ENCODE data around the gene CCL15.
"Not testable (repeated sequence)": the region's sequence is repeated elsewhere in the genome, so short reads cannot be mapped to it uniquely, and the experiment has no call there.

CCL15 gene

DNA sequence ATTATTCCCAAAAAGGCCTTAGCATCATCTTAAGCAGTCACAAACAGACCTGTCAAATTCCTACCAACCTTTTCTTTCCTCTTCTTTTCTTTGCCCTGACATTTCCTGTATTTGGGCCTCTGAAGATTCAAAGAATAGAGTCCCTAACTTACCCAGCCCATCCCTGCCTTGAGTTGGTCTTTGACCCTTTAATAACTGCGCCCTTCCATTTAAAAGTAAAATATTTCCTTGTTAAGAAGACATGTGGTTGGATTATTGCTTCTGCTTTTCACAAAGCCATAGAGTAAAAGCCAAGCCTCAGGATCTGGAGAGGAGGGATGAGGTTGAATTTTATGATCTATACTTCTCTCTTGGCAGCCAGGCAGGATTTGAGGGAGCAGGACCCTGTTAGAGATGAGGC, 29.6 kb upstream of the CCL15 start:
- DNase-seq (ENCODE audit: extremely low spot score), result no peak

GRCh38 chr17:36027761-36028160, 26.4 kb upstream of the CCL15 start:
- POLR2A ChIA-PET, result no interaction called here
- CTCF ChIA-PET, result no interaction called here
- DNase-seq (ENCODE audit: extremely low spot score), result no peak
- TF ChIP-seq LEF1 (IDR thresholded peaks at IDR 0.05; ENCODE audit: borderline replicate concordance) (no peak), ELF4 (IDR thresholded peaks at IDR 0.05) (no peak), NFRKB (IDR thresholded peaks at IDR 0.05) (no peak)
- TF ChIP-seq, protein P1, sequence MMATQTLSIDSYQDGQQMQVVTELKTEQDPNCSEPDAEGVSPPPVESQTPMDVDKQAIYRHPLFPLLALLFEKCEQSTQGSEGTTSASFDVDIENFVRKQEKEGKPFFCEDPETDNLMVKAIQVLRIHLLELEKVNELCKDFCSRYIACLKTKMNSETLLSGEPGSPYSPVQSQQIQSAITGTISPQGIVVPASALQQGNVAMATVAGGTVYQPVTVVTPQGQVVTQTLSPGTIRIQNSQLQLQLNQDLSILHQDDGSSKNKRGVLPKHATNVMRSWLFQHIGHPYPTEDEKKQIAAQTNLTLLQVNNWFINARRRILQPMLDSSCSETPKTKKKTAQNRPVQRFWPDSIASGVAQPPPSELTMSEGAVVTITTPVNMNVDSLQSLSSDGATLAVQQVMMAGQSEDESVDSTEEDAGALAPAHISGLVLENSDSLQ (IDR thresholded peaks at IDR 0.05), result peak; percentile 23; the same call in 1 of the 2 replicates

More for the DNA sequence above, 29.6 kb upstream of the CCL15 start:
- TF ChIP-seq HDGF (IDR thresholded peaks at IDR 0.05; ENCODE audit: borderline replicate concordance) (no peak), FOXM1 (IDR thresholded peaks at IDR 0.05; ENCODE audit: borderline replicate concordance) (no peak), SP1 (IDR thresholded peaks at IDR 0.05) (no peak), SUZ12 (IDR thresholded peaks at IDR 0.05) (no peak), NFRKB (IDR thresholded peaks at IDR 0.05) (no peak), LEF1 (IDR thresholded peaks at IDR 0.05; ENCODE audit: borderline replicate concordance) (no peak), ARNT (IDR thresholded peaks at IDR 0.05) (no peak), FOXA1 (IDR thresholded peaks at IDR 0.05) (no peak), CTBP1 (IDR thresholded peaks at IDR 0.05; ENCODE audit: borderline replicate concordance) (no peak), L3MBTL2 (conservative IDR thresholded peaks at IDR 0.05) (no peak), FOXK2 (IDR thresholded peaks at IDR 0.05) (no peak), ZNF384 (IDR thresholded peaks at IDR 0.05) (no peak), TARDBP (IDR thresholded peaks at IDR 0.05) (no peak), BHLHE40 (IDR thresholded peaks at IDR 0.05; ENCODE audit: borderline replicate concordance) (no peak), ELF4 (IDR thresholded peaks at IDR 0.05) (no peak)
- TF ChIP-seq, protein P1 (IDR thresholded peaks at IDR 0.05), result no peak
- ChIA-PET CTCF (interaction anchor here (0.7 kb wide), 1 partner anchor 1096 kb away, joined by 6 read pairs; no protein-coding TSS in a partner anchor), POLR2A (no interaction called here)

DNA sequence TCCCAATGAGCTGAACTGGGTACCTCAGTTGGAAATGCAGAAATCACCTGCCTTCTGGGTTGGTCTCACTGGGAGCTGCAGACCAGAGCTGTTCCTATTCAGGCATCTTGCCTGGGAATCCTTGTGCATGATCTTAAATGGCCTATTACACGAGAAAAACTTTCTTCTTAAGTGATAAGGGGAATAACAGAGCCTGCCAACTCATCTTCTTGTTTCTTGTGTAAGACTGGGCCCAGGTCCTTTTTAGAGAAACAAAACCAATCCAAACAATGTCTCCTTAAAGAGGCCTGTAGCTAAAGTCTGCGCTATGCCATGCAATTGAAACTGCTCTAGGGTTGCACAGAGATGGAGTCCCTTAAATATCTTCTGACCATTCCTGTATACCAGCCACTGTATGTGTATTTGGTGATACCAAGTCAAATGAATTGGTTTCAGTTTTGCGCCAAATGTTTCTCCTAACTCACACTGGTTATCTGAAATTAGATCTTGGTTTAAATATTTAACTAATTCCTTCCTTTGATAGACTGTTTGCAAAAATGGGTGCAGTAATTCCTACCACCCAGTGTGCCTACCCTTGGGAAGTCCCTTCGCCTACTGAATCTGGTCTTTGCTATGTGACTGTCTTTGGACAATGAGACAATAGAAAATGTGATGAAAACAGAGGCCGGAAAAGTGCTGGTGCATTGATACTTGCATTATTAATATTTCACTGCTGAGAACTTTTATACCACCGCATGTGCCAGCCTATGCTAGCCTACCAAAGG, 22.9 kb upstream of the CCL15 start:
- ChIA-PET POLR2A (no interaction called here), CTCF (no interaction called here)
- TF ChIP-seq L3MBTL2 (conservative IDR thresholded peaks at IDR 0.05), result no peak
- no peak for DNase-seq (ENCODE audit: extremely low spot score)

DNA sequence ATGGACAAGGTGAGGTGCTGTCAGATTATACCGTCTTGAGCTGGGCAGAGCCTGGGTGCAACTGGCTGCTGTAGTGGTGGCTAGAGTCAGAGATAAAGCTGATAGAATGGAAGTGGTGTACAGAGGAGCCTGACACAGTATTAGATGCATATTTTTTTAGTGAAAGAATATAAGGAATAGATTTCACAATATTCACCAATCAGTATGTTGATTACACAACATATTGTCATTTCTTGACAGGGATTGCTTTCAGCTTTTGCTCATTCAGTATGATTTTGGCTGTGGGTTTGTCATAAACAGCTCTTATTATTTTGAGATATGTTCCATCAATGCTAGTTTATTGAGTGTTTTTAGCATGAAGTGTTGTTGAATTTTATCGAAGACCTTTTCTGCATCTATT, 18.1 kb upstream of the CCL15 start:
- ChIA-PET CTCF (no interaction called here), POLR2A (no interaction called here)
- TF ChIP-seq HDGF (IDR thresholded peaks at IDR 0.05; ENCODE audit: borderline replicate concordance) (no peak), SP1 (IDR thresholded peaks at IDR 0.05) (no peak), BHLHE40 (IDR thresholded peaks at IDR 0.05; ENCODE audit: borderline replicate concordance) (no peak), SUZ12 (IDR thresholded peaks at IDR 0.05) (no peak), FOXM1 (IDR thresholded peaks at IDR 0.05; ENCODE audit: borderline replicate concordance) (no peak), FOXK2 (IDR thresholded peaks at IDR 0.05) (no peak), TARDBP (IDR thresholded peaks at IDR 0.05) (no peak), L3MBTL2 (conservative IDR thresholded peaks at IDR 0.05) (no peak), NFRKB (IDR thresholded peaks at IDR 0.05) (no peak)
- no peak for DNase-seq (ENCODE audit: extremely low spot score)

- no peak for DNase-seq (ENCODE audit: extremely low spot score)
- TF ChIP-seq FOXM1 (IDR thresholded peaks at IDR 0.05; ENCODE audit: borderline replicate concordance) (no peak), SP1 (IDR thresholded peaks at IDR 0.05) (no peak), HDGF (IDR thresholded peaks at IDR 0.05; ENCODE audit: borderline replicate concordance) (no peak), SUZ12 (IDR thresholded peaks at IDR 0.05) (no peak), FOXA1 (IDR thresholded peaks at IDR 0.05) (no peak), ARNT (IDR thresholded peaks at IDR 0.05) (no peak), L3MBTL2 (conservative IDR thresholded peaks at IDR 0.05) (no peak), LEF1 (IDR thresholded peaks at IDR 0.05; ENCODE audit: borderline replicate concordance) (no peak), FOXK2 (IDR thresholded peaks at IDR 0.05) (no peak), ELF4 (IDR thresholded peaks at IDR 0.05) (no peak), CTBP1 (IDR thresholded peaks at IDR 0.05; ENCODE audit: borderline replicate concordance) (no peak), NFRKB (IDR thresholded peaks at IDR 0.05) (no peak)
- POLR2A ChIA-PET, result no interaction called here
- CTCF ChIA-PET, result interaction anchor here (0.6 to 1.1 kb wide), 3 partner anchors 13 to 42 kb away, joined by 3 to 7 read pairs (median 3); no protein-coding TSS in a partner anchor
Measured at GRCh38 chr17:36017799-36018198, 16.4 kb upstream of the CCL15 start, which contains the start of gene CCL23. TSS of gene CCL23 (minus strand) at chr17:36017972. CDS start at chr17:36017897, 75 bp downstream.

DNA sequence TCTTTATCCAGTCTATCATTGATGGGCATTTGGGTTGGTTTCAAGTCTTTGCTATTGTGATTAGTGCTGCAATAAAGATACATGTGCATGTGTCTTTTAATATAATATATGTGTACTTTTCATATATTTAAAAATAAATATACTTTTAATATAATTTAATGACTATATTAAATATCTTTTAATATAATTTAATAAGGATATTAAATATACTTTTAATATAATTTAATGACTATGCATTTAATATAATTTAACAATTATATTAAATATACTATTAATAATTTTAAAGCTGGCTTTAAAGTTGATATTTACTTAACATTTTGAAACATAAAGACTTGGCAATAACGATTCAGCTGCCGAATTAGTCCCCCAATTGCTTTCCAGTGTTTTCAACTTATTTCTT, 15.2 kb upstream of the CCL15 start:
- POLR2A ChIA-PET, result no interaction called here

DNA sequence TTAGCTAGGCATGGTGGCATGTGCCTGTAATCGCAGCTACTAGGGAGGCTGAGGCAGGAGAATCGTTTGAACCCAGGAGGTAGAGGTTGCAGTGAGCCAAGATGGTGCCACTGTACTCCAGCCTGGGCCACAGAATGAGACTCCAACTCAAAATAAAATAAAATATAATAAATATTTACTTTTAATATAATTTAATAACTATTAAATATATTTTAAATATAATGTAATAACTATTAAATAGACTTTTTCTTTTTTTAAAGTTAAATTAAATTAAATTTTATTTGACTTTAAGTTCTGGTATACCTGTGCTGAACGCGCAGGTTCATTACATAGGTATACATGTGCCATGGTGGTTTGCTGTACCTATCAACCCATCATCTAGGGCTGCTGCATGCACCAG, 14.5 kb upstream of the CCL15 start:
- DNase-seq (ENCODE audit: extremely low spot score); POLR2A ChIA-PET; CTCF ChIA-PET: not testable (repeated sequence)

More for the DNA sequence above, 15.2 kb upstream of the CCL15 start:
- CTCF ChIA-PET, result interaction anchor here (0.7 kb wide), 1 partner anchor 39 kb away, joined by 3 read pairs; no protein-coding TSS in a partner anchor
- no peak for TF ChIP-seq LEF1 (IDR thresholded peaks at IDR 0.05; ENCODE audit: borderline replicate concordance)
- DNase-seq (ENCODE audit: extremely low spot score), result no peak

DNA sequence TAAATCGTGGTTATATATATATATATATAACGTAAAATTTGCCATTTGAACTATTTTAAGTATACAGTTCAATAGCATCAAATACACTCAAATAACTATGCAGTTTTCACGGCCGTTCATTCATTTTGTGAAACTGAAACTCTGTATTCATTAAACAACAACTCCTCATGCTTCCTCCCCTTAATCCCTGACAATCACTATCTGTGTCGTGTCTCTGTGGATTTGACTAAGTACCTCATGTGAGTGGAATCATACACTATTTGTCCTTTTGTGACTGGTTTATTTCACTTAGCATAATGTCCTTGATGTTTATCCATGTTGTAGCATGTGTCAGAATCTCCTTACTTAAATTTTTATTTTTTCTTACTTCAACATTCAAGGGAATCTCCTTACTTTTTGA, 13.6 kb upstream of the CCL15 start:
- CTCF ChIA-PET, result no interaction called here
- TF ChIP-seq, protein P1 (IDR thresholded peaks at IDR 0.05), result no peak
- no peak for TF ChIP-seq HDGF (IDR thresholded peaks at IDR 0.05; ENCODE audit: borderline replicate concordance)
- no peak for TF ChIP-seq NFRKB (IDR thresholded peaks at IDR 0.05)
- TF ChIP-seq SUZ12 (IDR thresholded peaks at IDR 0.05), result no peak
- TF ChIP-seq FOXM1 (IDR thresholded peaks at IDR 0.05; ENCODE audit: borderline replicate concordance), result no peak
- no peak for TF ChIP-seq ZNF384 (IDR thresholded peaks at IDR 0.05)
- TF ChIP-seq LEF1 (IDR thresholded peaks at IDR 0.05; ENCODE audit: borderline replicate concordance), result no peak
- TF ChIP-seq CTBP1 (IDR thresholded peaks at IDR 0.05; ENCODE audit: borderline replicate concordance), result no peak
- TF ChIP-seq L3MBTL2 (conservative IDR thresholded peaks at IDR 0.05), result no peak
- no peak for TF ChIP-seq ELF4 (IDR thresholded peaks at IDR 0.05)
- no peak for TF ChIP-seq FOXA1 (IDR thresholded peaks at IDR 0.05)
- no peak for TF ChIP-seq ARNT (IDR thresholded peaks at IDR 0.05)
- DNase-seq (ENCODE audit: extremely low spot score), result no peak
- POLR2A ChIA-PET, result no interaction called here
